HepG2 (cell line): Measurements from ENCODE around the gene PLEKHD1. TPM values are rescaled to one million over a fixed set of nuclear protein-coding genes. Genes with fewer than 3 reads are reported as not detected.

Experiments used
- AGO2 ChIP-seq: fragments of 200-400 bp; formaldehyde crosslinking; optimal IDR thresholded peaks from 2 replicates; pipeline ENCODE3; 2017; ENCODE audit warnings: mild to moderate bottlenecking, low read depth, low read length, moderate library complexity
- FOXA3 ChIP-seq: IDR thresholded peaks from 2 replicates; pipeline ENCODE4 v1.6.1; 2016; ENCODE audit warnings: missing genetic modification reagents, missing compliant biosample characterization
- HBP1 ChIP-seq: IDR thresholded peaks from 2 replicates; pipeline ENCODE4 v1.6.1; 2016; ENCODE audit warnings: low read depth, control low read depth
- MBD4 ChIP-seq: IDR thresholded peaks from 2 replicates; pipeline ENCODE4 v1.6.1; 2012; ENCODE audit warnings: low read length, inconsistent platforms, borderline replicate concordance
- NFIB ChIP-seq: sonication (generic); formaldehyde crosslinking; IDR thresholded peaks from 2 replicates; pipeline ENCODE4 v1.9.0; 2021; ENCODE audit warnings: missing genetic modification reagents, mild to moderate bottlenecking, borderline replicate concordance
- POLR2G ChIP-seq: fragments of 200-400 bp; formaldehyde crosslinking; IDR thresholded peaks from 2 replicates; pipeline ENCODE4 v1.6.1; 2018; ENCODE audit warnings: mild to moderate bottlenecking, low read depth, low read length, moderate library complexity
- RARA ChIP-seq: IDR thresholded peaks from 2 replicates; pipeline ENCODE4 v1.6.1; 2016; ENCODE audit warnings: missing genetic modification reagents, missing compliant biosample characterization
- RXRB ChIP-seq: IDR thresholded peaks from 2 replicates; pipeline ENCODE4 v1.6.1; 2016; ENCODE audit warnings: borderline replicate concordance, missing genetic modification reagents, missing compliant biosample characterization
- SCMH1 ChIP-seq: sonication (generic); formaldehyde crosslinking; IDR thresholded peaks from 2 replicates; pipeline ENCODE4 v1.9.0; 2021; ENCODE audit warnings: missing genetic modification reagents, mild to moderate bottlenecking, borderline replicate concordance
- SKIL ChIP-seq: sonication (generic); formaldehyde crosslinking; IDR thresholded peaks from 2 replicates; pipeline ENCODE4 v1.8.0; 2022; ENCODE audit warnings: missing genetic modification reagents, mild to moderate bottlenecking, moderate library complexity, borderline replicate concordance
- SPEN ChIP-seq: sonication (generic); formaldehyde crosslinking; IDR thresholded peaks from 2 replicates; pipeline ENCODE4 v1.5.1; 2020; ENCODE audit warnings: low read depth, mild to moderate bottlenecking, missing genetic modification reagents
- ZC3H4 ChIP-seq: sonication (generic); formaldehyde crosslinking; IDR thresholded peaks from 2 replicates; pipeline ENCODE4 v1.4.0; 2020; ENCODE audit warnings: missing genetic modification reagents, borderline replicate concordance
- ZFP36L2 ChIP-seq: sonication (generic); formaldehyde crosslinking; IDR thresholded peaks from 2 replicates; pipeline ENCODE4 v1.4.0; 2020; ENCODE audit warnings: missing genetic modification reagents
- ZKSCAN1 ChIP-seq: fragments of 150-350 bp; IDR thresholded peaks from 2 replicates; pipeline ENCODE4 v1.6.1; 2014; ENCODE audit warnings: low read length
- ZNF12 ChIP-seq: sonication (generic); formaldehyde crosslinking; IDR thresholded peaks from 2 replicates; pipeline ENCODE4 v1.5.0; 2020; ENCODE audit warnings: missing genetic modification reagents
- ZNF414 ChIP-seq: sonication (generic); formaldehyde crosslinking; IDR thresholded peaks from 2 replicates; pipeline ENCODE4 v1.5.0; 2020; ENCODE audit warnings: missing genetic modification reagents
- ZNF512B ChIP-seq: sonication (generic); formaldehyde crosslinking; IDR thresholded peaks from 2 replicates; pipeline ENCODE4 v1.5.1; 2020; ENCODE audit warnings: missing genetic modification reagents, mild to moderate bottlenecking, borderline replicate concordance
- ZNF530 ChIP-seq: sonication (generic); formaldehyde crosslinking; IDR thresholded peaks from 2 replicates; pipeline ENCODE4 v1.5.0; 2020; ENCODE audit warnings: low read depth, mild to moderate bottlenecking, missing genetic modification reagents
- ZNF770 ChIP-seq: sonication (generic); formaldehyde crosslinking; IDR thresholded peaks from 2 replicates; pipeline ENCODE4 v1.5.0; 2020; ENCODE audit warnings: mild to moderate bottlenecking, missing genetic modification reagents
- ZNF772 ChIP-seq: sonication (generic); formaldehyde crosslinking; IDR thresholded peaks from 2 replicates; pipeline ENCODE4 v1.5.0; 2020; ENCODE audit warnings: mild to moderate bottlenecking, missing genetic modification reagents
- ZNF788 ChIP-seq: sonication (generic); formaldehyde crosslinking; IDR thresholded peaks from 2 replicates; pipeline ENCODE4 v1.5.0; 2020; ENCODE audit warnings: mild to moderate bottlenecking, missing genetic modification reagents, borderline replicate concordance
- polyA plus RNA-seq, 8 experiments: library from polyadenylated mRNA; depleted of rRNA in 3 of 8; stranded (reverse) in 7 of 8; unstranded in 1 of 8; fragments of >200 nt; fragmentation: Illumina TruSeq in 4 of 8; extraction: Trizol in 4 of 8; gene quantifications; 2 replicates each; pipeline versions ENCODE4 v1.2.1 to v1.2.3, GENCODE V29; 2011 to 2016; ENCODE audit warnings: low read depth in 4 of 8, missing spikeins in 1 of 8, mixed read lengths in 1 of 8; ENCODE audit not compliant: insufficient read depth in 1 of 8
- total RNA-seq, 5 experiments: library from RNA; depleted of rRNA; stranded (reverse); fragments of >200 nt; fragmentation: Illumina TruSeq; extraction: Trizol; gene quantifications; 2 replicates each; pipeline ENCODE4 v1.2.3, GENCODE V29; 2016; ENCODE audit warnings: low read depth in 1 of 5

Gene PLEKHD1
- total and polyA plus RNA-seq, 2 of the 13 experiments (the other 11 are each of a cell fraction or from before 2014, with no cell fraction given): 0.01 TPM; not detected in 1

GRCh38 chr14:69580009-69580577 lies 95.6 kb downstream of the PLEKHD1 start (continued):
- TF ChIP-seq MBD4: no peak
- TF ChIP-seq FOXA3 (CRISPR knock-in tag): peak; percentile 78
- TF ChIP-seq ZNF770 (CRISPR knock-in tag): no peak
- TF ChIP-seq RXRB (CRISPR knock-in tag): peak; percentile 86
- TF ChIP-seq NFIB (CRISPR knock-in tag): no peak
- no peak for TF ChIP-seq ZC3H4 (CRISPR knock-in tag)
- no peak for TF ChIP-seq ZNF530
- no peak; the same call in 1 of the 2 replicates for TF ChIP-seq ZNF772 (CRISPR knock-in tag)
- TF ChIP-seq ZFP36L2 (CRISPR knock-in tag): no peak
- TF ChIP-seq ZKSCAN1: no peak
- peak; percentile 67; the same call in 1 of the 2 replicates for TF ChIP-seq ZNF788 (CRISPR knock-in tag)
- peak; percentile 39; the same call in 1 of the 2 replicates for TF ChIP-seq SKIL (CRISPR knock-in tag)
- no peak for TF ChIP-seq SCMH1 (CRISPR knock-in tag)
- 0 out of 2 replicates have a peak, but pooled peaks have one; percentile 31 for TF ChIP-seq SPEN
- TF ChIP-seq POLR2G: no peak
- TF ChIP-seq ZNF512B (CRISPR knock-in tag): 0 out of 2 replicates have a peak, but pooled peaks have one; percentile 46
- peak; percentile 71 for TF ChIP-seq RARA
- peak; percentile 20; the same call in 1 of the 2 replicates for TF ChIP-seq ZNF12 (CRISPR knock-in tag)
- no peak for TF ChIP-seq AGO2
- TF ChIP-seq ZNF414 (CRISPR knock-in tag): 0 out of 2 replicates have a peak, but pooled peaks have one; percentile 52
- TF ChIP-seq HBP1 (CRISPR knock-in tag): no peak
